ENCODE measurements around the gene PHAF1.

DNA sequence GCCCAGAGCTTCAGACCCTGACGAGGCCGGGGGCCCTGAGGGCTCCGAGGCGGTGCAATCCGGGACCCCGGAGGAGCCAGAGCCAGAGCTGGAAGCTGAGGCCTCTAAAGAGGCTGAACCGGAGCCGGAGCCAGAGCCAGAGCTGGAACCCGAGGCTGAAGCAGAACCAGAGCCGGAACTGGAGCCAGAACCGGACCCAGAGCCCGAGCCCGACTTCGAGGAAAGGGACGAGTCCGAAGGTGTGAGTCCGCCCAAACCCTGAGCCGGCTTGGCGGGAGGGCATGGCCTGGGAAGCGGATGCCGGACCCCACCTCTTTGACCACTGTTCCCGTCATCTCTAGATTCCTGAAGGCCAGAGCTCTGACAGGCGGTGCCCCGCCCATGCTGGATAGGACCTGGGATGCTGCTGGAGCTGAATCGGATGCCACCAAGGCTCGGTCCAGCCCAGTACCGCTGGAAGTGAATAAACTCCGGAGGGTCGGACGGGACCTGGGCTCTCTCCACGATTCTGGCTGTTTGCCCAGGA, 65.0 kb downstream of the PHAF1 start:
- TF ChIP-seq, protein P1, sequence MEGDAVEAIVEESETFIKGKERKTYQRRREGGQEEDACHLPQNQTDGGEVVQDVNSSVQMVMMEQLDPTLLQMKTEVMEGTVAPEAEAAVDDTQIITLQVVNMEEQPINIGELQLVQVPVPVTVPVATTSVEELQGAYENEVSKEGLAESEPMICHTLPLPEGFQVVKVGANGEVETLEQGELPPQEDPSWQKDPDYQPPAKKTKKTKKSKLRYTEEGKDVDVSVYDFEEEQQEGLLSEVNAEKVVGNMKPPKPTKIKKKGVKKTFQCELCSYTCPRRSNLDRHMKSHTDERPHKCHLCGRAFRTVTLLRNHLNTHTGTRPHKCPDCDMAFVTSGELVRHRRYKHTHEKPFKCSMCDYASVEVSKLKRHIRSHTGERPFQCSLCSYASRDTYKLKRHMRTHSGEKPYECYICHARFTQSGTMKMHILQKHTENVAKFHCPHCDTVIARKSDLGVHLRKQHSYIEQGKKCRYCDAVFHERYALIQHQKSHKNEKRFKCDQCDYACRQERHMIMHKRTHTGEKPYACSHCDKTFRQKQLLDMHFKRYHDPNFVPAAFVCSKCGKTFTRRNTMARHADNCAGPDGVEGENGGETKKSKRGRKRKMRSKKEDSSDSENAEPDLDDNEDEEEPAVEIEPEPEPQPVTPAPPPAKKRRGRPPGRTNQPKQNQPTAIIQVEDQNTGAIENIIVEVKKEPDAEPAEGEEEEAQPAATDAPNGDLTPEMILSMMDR (IDR thresholded peaks at IDR 0.05) = no peak
- TF ChIP-seq TCF7L2 (IDR thresholded peaks at IDR 0.05; ENCODE audit: low read depth, low read length) (no peak), POLR2AphosphoS5 (IDR thresholded peaks at IDR 0.05; ENCODE audit: low read depth, low read length) (no peak), SIN3A (IDR thresholded peaks at IDR 0.05; ENCODE audit: borderline replicate concordance, insufficient read depth, low read depth, low read length) (no peak)
- TF ChIP-seq, protein P2, sequence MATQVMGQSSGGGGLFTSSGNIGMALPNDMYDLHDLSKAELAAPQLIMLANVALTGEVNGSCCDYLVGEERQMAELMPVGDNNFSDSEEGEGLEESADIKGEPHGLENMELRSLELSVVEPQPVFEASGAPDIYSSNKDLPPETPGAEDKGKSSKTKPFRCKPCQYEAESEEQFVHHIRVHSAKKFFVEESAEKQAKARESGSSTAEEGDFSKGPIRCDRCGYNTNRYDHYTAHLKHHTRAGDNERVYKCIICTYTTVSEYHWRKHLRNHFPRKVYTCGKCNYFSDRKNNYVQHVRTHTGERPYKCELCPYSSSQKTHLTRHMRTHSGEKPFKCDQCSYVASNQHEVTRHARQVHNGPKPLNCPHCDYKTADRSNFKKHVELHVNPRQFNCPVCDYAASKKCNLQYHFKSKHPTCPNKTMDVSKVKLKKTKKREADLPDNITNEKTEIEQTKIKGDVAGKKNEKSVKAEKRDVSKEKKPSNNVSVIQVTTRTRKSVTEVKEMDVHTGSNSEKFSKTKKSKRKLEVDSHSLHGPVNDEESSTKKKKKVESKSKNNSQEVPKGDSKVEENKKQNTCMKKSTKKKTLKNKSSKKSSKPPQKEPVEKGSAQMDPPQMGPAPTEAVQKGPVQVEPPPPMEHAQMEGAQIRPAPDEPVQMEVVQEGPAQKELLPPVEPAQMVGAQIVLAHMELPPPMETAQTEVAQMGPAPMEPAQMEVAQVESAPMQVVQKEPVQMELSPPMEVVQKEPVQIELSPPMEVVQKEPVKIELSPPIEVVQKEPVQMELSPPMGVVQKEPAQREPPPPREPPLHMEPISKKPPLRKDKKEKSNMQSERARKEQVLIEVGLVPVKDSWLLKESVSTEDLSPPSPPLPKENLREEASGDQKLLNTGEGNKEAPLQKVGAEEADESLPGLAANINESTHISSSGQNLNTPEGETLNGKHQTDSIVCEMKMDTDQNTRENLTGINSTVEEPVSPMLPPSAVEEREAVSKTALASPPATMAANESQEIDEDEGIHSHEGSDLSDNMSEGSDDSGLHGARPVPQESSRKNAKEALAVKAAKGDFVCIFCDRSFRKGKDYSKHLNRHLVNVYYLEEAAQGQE (IDR thresholded peaks at IDR 0.05; ENCODE audit: insufficient read depth in 1 of 2, low read depth in 2 of 2, low read length in 1 of 2) = no peak

Data from Panc1 (cell line).